ENCODE data around the gene SNRNP70.
A peak's percentile ranks its signal among the peaks of the same experiment; 100 is the strongest.

Gene SNRNP70

DNA sequence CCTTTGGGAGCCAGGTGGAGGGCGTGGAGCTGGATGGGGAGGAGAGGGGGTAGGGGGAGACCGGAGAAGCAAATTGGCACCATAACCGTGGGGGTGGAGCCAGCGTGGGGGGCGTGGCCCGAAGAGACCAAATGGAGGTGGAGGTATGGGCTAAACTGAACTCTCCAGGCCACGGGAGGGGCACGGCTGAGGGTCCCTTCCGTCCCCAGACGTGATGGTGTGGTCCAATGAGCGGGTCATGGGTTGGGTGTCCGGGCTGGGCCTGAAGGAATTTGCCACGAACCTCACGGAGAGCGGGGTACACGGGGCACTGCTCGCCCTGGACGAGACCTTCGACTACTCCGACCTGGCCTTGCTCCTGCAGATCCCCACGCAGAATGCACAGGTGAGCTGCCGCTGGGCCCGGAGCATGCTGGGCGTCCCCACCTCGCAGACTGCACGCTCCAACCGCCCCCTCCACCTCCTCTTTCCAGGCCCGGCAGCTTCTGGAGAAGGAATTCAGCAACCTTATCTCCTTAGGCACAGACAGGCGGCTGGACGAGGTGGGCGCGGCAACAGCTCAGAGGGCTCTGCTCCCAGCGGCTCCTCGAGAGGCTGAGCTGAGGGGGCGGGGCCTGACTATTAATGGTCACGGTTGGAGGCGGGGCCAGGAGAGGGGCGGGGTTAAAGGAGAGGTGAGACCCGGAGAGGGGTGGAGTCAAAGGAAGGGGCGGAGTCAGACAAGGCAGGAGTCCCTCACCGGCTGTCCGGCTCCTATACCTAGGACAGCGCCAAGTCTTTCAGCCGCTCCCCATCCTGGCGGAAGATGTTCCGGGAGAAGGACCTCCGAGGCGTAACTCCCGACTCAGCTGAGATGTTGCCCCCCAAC lies 63.8 kb downstream of the SNRNP70 start:
- DNase-seq (ENCODE audit: low spot score) = peak; percentile 93

DNA sequence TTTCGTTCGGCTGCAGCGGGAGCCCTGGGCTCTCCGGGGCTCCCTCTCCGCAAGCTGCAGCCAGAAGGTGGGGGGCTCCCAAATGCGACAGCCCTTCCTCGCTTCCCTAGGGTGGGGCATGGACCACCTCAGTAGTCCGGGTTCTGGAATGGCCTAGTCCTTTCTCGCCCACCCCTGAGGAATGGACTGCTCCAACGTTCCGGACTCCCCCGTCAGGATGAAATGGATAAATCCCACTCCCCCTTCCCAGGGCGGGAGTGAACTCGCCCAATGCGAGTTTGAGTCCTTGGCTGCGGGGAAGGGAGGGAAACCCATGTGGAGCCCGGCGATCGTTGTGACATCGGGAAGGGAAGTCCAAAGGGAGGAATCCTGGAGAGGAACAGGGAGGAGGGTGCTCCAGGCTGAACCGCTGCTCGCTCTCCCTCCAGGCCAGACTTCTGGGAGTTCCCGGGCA lies 64.4 kb downstream of the SNRNP70 start:
- peak; percentile 67 for DNase-seq (ENCODE audit: low spot score)

DNA sequence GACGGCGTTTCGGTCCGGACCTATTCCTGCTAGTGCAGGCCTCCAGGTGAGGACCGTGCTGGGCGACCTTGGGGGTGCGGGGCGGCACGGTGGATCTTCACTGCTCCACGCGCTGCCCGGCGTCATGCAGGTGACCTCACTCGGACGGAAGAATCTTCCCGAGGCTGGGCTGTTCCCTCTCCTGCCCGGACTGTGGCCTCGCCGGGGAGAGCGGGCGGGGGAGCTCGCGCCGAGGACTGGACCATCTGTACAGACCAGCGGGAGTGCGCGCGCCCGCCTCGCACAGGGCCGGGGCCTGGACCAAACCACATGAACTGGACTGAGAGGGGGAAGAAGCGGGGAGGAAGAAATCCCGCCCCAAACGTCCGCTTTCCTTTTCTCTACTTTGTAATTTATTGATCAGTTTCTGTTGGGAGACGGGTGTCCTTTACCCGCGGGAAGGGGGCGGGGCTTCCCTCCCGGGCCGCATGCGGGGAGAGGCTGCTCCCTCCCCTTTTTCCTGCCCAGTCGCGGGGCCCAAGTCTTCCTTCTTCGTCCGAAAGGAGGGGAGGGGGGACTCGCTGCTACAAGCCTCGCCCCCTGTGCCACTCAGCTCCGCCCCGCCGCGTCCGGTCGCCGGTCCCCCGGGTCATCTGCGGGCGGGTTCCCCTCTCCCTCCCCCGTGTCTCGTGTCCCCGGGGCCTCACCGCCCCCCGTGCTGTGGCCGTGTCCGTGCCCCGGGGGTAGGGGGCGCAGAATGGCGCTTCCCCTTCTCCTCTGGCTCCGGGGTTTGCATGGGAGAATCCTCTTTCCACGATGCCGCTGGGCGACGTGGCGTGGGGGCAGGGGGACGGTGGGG lies 65.1 kb downstream of the SNRNP70 start:
- peak; percentile 75 for DNase-seq (ENCODE audit: low spot score)

DNA sequence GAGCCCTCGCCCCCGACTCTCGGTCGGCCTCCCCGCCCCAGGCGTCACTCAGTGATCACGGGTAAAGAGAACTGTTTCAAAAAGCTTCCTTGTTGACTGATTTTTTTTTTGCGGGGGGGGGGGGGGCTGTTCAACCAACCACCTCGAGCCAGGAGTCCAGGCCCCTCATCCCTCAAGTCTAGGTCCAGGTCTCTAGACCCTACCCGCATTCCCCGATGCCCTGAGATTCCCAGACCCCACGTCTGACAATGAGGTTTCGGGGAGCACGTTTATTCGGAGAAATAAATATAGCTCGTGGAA lies 65.6 kb downstream of the SNRNP70 start:
- no peak for DNase-seq (ENCODE audit: low spot score)

DNA sequence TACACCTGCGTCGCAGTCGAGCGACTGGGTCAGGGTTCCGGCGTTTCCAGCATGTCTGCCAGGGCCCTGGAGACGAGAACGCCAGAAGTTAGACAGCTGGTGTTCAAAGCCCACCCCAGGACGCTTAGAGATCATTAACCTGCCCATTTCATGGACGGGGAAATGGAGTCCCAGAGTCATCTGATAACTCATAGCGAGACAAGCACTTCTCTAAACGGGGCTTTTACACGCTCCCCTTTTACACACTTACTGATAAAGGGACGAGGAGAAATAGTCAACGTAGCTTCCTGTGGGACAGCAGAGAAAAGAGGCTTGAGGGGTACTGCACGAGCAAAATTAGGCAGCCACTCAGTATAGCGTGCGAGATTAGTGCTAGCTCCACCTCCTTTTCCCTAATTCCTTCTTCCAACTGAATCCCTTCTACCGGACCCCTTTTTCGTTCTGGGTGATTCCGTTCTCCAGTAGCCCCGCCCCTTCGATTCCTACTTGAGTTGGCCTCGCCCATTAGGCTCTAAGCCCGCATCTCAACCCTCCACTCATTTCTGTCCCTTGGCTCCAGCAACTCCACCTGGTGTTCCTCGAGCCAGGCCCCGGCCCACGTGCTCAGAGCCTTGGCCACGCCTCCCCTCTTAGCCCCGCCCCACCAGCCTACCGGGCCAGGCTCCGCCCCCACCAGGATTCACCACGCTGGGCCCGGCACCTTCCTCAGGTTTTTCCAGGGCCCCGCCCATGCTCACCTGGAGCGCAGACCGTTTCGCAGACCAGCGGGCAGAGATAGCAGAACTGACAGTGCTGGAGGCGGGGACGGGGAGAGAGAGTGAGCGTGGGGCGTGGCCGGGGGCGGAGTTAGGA lies 66.2 kb downstream of the SNRNP70 start:
- DNase-seq (ENCODE audit: low spot score) = peak; percentile 70

DNA sequence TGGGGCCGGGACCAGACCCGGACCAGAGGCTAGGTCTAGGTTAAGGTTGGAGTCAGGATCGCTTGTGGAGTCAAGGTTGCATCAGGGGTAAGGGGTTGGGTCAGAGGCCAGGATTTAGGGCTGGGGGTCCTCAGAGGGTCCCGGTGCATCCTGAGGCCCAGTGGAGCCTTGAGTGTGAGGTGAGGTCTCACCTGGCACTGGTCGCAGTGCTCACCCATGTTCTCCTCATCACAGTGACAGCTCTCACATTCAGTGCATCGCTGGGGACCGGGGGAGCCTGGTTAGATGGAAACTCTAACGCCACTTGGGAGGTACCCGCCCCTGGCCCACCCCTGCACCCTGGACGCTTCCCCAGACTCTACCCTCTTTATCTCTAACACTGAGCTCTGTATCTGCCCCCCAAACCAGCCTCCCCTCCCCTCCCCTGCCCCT lies 66.9 kb downstream of the SNRNP70 start:
- DNase-seq (ENCODE audit: low spot score) = no peak

DNA sequence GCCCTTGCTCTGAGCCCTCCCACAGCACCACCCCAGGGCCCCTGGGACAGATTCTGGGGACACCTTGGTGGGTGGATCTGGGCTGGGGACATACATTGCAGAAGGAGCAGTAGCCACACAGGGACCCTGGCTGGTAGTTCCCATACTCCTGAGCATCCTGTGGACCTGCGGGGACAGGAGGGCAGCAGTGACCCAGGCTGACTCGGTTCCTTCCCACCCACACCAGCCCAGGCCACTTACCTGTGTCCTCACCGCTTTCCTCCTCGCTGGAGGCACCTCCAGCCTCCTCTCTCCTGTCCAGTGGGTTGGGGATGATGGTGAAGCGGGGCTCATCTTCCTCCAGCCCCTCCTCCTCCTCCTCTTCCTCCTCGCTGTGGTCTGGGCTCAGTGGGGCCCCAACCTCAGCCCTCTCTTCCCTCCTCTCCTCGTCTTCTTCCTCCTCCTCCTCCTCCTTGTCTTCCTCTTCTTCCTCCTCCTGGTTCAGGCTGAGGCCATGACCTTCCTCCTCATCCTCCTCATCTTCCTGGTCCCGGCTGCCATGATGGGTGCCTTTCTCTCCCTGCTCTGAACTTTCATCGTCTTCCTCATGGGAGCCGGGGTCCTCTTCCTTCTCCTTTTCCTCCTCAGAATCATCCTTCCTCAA lies 68.0 kb downstream of the SNRNP70 start:
- DNase-seq (ENCODE audit: low spot score) = no peak

DNA sequence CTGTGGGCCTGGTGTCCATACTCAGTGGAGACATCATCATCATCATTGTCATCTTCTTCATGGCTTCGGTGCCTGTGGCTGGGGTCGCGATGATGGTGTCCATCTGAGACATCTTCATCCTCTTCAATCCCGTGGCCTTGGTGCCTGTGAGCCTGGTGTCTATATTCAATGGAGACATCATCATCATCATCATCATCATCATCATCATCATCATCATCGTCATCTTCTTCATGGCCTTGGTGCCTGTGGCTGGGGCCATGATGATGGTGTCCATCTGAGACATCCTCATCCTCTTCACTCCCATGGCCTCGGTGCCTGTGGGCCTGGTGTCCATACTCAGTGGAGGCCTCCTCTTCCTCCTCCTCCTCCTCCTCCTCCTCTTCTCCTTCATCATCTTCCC lies 69.0 kb downstream of the SNRNP70 start:
- DNase-seq (ENCODE audit: low spot score) = no peak

DNA sequence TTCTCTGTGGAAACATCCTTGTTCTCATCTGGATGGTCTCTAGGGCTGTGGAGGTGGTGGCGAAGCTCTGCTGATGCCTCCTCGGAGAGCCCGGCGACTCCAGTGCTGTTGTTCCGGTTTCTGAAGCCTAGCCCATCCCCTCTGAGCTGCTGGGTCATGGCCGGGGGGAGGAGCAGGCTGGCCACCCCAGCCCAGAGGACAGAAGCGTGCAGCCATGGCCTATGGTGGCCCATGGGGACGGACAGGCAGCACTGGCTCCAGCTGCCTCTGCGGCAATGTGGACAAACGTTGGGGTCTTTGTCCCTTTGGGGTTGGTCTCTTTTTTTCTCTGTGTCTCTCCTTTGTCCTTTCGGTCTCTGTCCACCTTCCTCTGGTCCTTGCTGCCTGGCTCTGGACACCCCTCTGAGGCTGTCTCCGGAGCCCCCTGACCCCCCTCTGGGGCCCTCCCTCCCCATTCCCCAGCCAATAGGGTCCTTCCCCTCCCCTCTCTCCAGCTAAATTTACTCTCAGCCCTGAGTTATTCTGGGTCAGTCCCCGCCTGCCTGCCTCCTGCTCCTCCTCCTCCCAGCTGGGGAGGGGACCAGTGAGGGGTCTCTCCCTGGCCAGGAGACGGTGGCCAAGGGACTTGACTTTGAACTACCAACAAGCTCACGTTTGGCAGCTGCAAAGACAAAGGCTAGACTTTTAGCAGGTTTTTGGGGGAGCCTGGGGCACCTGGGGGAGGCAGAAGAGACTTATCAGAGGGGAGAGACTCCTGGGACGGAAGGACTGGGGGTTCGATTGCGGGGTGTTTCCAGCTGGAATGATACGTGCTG lies 70.0 kb downstream of the SNRNP70 start, which contains the start of gene HRC:
Gene HRC, minus strand, starts transcription at position 392 of the 815 bp plus-strand sequence. Its CDS starts 159 bp downstream, at position 233.
- DNase-seq (ENCODE audit: low spot score) = no peak

DNA sequence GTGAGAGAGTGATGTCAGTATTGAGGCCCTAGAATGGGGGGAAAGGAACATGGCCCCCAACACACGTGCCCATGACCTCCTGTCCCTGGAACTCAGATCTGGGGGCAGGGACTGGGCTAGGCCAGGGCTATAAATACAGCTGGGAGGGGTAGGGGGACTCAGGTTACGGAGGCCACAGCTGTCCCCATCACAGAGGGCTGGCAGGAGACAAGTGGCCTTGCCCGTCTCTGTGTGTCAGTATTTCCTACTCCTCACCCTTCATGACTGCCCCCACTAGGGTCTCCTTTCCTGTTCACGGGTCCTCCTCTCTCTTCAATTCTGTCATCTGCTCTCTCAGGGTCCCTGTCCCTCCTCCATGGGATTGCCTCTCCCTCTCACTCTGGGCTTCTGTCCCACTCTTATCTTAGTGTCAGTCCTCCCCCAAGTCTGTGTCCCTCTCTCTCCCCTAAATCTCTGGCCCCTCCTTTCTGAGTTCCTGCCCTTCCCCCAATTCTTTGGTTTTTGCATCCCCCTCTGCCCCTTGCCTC lies 70.6 kb downstream of the SNRNP70 start:
- DNase-seq (ENCODE audit: low spot score) = no peak

DNA sequence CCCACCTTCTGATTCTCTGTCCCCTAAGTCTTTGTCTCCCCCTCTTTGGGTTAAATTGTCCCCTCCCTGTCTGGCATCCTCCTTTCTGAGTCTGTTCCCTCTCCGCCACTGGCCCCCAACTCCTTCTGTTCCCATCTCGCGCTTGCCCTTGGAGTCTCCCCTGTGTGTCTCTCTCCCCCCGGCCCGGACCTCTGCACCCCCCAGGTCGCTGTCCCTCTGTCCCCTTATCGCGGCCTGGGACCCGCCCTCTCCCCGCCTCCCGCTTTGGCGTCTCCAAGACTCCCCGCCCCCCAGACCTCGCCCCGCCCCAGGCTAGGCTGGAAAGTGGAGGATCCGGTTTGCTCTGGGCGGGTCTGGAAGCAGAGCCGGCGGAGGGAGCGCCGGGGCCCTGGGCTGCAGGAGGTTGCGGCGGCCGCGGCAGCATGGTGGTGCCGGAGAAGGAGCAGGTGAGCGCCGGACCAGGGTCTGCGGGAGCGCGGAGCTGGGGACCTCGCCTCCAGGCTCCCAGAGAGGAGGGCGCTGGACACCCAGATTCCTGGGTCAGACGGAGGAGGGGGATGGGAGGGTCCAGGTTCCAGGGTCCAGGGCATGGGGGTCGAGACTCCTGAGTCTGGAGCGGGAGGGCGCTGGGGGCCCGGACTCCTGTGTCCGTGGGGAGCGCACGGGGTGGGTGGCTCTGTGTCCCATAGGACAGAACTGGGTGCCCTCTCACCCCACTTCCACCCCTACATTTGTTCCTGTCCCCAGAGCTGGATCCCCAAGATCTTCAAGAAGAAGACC lies 72.4 kb downstream of the SNRNP70 start, which contains the start of gene TRPM4:
Gene TRPM4, plus strand, starts transcription at position 348 of the 780 bp plus-strand sequence. Its CDS starts 75 bp downstream, at position 423.
- peak; percentile 79 for DNase-seq (ENCODE audit: low spot score)

Measured in kidney tubule cell (primary cell).